DMS 273 treated with DMSO at 0.1 percent for 48 hours (cell line): ENCODE results near the gene PPL.
"Not testable (repeated sequence)": the region's sequence is repeated elsewhere in the genome, so short reads cannot be mapped to it uniquely, and the experiment has no call there.

ENCODE experiments used
- DNase-seq: peaks from one replicate; lab custom pipeline; 2025; lab: John Stamatoyannopoulos, UW

PPL gene

GRCh38 chr16:4933433-4933832, 3.5 kb downstream of the PPL start:
- no peak for DNase-seq

GRCh38 chr16:4931381-4931780, 5.6 kb downstream of the PPL start:
- DNase-seq, result no peak

- not testable (repeated sequence) for DNase-seq
These were observed 7.3 kb downstream of the PPL start for GRCh38 chr16:4929619-4930018.

GRCh38 chr16:4928227-4928626, 8.7 kb downstream of the PPL start:
- DNase-seq, result no peak

- no peak for DNase-seq
These were observed 9.3 kb downstream of the PPL start for GRCh38 chr16:4927661-4928060.

- no peak for DNase-seq
These were observed 10.0 kb downstream of the PPL start for GRCh38 chr16:4926928-4927327.

GRCh38 chr16:4925791-4926190, 11.2 kb downstream of the PPL start:
- DNase-seq, result no peak

GRCh38 chr16:4925293-4925607, 11.7 kb downstream of the PPL start:
- no peak for DNase-seq

GRCh38 chr16:4924593-4925292, 12.2 kb downstream of the PPL start:
- DNase-seq, result no peak

GRCh38 chr16:4923853-4924252, 13.1 kb downstream of the PPL start:
- no peak for DNase-seq

GRCh38 chr16:4922721-4923342, 14.1 kb downstream of the PPL start:
- DNase-seq, result peak; percentile 72

- no peak for DNase-seq
These were observed 16.1 kb downstream of the PPL start for GRCh38 chr16:4920826-4921225.

- DNase-seq, result no peak
These were observed 18.1 kb downstream of the PPL start for GRCh38 chr16:4918781-4919251.

GRCh38 chr16:4917117-4917516, 19.8 kb downstream of the PPL start:
- no peak for DNase-seq

- no peak for DNase-seq
These were observed 21.7 kb downstream of the PPL start for GRCh38 chr16:4915226-4915761.

- DNase-seq, result no peak
These were observed 22.3 kb downstream of the PPL start for GRCh38 chr16:4914528-4915225.

GRCh38 chr16:4913774-4914525, 23.0 kb downstream of the PPL start:
- DNase-seq, result no peak

GRCh38 chr16:4913130-4913773, 23.7 kb downstream of the PPL start:
- no peak for DNase-seq

- DNase-seq, result no peak
These were observed 25.0 kb downstream of the PPL start for GRCh38 chr16:4911970-4912386.

GRCh38 chr16:4910828-4911227, 26.1 kb downstream of the PPL start:
- no peak for DNase-seq

- DNase-seq, result no peak
These were observed 27.1 kb downstream of the PPL start for GRCh38 chr16:4909825-4910224.
